ENCODE results near the gene LIME1.
A peak's percentile ranks its signal among the peaks of the same experiment; 100 is the strongest.

LIME1 gene

DNA sequence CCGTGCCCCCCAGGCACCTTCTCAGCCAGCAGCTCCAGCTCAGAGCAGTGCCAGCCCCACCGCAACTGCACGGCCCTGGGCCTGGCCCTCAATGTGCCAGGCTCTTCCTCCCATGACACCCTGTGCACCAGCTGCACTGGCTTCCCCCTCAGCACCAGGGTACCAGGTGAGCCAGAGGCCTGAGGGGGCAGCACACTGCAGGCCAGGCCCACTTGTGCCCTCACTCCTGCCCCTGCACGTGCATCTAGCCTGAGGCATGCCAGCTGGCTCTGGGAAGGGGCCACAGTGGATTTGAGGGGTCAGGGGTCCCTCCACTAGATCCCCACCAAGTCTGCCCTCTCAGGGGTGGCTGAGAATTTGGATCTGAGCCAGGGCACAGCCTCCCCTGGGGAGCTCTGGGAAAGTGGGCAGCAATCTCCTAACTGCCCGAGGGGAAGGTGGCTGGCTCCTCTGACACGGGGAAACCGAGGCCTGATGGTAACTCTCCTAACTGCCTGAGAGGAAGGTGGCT, 39.1 kb upstream of the LIME1 start:
- no peak for DNase-seq

DNA sequence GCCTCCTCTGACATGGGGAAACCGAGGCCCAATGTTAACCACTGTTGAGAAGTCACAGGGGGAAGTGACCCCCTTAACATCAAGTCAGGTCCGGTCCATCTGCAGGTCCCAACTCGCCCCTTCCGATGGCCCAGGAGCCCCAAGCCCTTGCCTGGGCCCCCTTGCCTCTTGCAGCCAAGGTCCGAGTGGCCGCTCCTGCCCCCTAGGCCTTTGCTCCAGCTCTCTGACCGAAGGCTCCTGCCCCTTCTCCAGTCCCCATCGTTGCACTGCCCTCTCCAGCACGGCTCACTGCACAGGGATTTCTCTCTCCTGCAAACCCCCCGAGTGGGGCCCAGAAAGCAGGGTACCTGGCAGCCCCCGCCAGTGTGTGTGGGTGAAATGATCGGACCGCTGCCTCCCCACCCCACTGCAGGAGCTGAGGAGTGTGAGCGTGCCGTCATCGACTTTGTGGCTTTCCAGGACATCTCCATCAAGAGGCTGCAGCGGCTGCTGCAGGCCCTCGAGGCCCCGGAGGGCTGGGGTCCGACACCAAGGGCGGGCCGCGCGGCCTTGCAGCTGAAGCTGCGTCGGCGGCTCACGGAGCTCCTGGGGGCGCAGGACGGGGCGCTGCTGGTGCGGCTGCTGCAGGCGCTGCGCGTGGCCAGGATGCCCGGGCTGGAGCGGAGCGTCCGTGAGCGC, 38.5 kb upstream of the LIME1 start:
- DNase-seq: no peak

DNA sequence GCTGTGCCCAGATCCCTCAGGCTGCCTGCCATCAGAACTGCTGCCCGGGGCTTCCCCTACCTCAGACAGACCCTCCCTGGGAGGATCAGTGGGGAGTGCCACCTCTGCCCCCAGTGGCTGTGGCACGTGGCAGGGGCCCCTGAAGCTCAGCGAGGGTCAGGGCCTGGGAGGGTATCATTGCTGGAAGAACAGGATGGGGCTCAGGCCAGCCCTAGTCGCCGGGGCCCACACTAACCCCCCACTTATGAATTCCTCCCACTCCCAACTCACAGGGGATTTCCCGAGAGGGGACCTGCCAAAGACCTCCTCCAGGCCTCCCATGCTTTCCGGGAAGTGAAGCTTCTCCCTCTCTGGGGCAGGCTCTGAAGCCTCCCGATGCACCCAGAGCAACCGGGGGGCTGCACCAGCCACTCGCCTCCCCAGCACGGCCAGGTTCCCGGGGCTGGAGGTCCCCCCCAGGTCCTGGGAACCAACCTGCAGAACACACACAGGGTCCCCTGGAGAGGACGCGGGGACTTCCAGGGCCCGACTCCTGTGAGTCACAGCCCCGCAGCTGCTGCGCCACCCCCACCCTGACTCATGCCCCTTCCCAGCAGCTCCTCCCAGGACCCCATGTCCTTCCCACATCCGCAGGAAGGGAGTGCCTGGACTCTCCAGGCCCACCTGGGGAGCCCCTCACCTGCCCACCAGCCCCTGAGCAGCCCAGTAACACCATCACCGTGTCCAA, 37.6 kb upstream of the LIME1 start:
- no peak for DNase-seq

GRCh38 chr20:63699466-63700198, 36.8 kb upstream of the LIME1 start:
- DNase-seq: no peak

DNA sequence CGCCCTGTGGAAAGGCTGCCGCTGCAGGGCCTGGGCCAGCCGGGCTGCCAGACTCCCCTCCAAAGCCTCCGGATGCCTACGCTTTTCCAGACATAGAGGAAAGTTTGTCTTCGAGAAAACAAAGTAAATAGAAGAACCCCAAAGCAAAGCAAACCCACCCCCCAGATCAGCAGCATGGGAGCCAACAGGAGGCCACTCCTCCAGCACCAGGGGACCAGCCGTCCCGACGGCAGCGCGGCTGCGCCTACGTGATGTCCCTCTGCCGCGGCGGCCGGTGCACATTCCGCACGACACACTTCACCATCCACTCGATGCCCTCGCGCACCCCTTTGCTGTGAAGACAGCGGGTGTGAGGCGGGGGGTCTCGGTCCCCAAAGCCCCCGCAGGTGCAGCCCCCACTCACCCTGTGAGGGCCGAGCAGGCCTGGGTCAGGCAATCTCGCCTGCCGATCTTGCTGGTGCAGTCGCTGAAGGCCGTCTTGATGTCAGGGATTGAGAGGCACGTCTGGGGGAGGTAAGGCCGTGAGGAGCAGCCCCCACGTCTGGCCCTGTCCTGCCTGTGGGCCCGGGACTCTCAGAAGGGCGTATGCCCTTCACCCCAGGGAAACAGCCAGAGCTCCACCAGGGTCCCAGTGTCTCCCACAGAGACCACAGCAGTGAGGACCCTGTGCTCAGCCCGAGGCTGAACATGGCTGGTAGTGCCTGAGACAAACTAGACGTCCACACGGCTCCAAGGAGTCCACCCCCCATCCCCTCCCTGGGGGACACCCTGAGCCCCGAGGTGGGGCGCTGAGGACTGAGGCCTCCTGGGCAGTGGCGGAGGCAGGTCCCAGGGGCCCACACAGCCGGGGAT, 36.0 kb upstream of the LIME1 start:
- no peak for DNase-seq

DNA sequence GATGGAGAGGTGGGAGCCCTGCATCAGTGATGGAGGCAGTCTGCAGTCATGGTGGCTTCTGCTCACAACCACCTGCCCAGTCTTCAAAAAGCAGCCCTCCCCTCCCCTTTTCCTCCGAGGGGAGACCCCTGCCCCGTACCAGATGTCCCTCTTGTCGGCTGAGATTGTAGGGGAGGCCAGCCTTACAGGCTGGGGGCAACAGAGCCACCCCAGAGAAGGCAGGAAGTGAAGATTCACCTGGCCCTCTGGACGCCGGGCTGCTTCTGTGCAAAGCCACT, 35.5 kb upstream of the LIME1 start:
- DNase-seq: no peak

DNA sequence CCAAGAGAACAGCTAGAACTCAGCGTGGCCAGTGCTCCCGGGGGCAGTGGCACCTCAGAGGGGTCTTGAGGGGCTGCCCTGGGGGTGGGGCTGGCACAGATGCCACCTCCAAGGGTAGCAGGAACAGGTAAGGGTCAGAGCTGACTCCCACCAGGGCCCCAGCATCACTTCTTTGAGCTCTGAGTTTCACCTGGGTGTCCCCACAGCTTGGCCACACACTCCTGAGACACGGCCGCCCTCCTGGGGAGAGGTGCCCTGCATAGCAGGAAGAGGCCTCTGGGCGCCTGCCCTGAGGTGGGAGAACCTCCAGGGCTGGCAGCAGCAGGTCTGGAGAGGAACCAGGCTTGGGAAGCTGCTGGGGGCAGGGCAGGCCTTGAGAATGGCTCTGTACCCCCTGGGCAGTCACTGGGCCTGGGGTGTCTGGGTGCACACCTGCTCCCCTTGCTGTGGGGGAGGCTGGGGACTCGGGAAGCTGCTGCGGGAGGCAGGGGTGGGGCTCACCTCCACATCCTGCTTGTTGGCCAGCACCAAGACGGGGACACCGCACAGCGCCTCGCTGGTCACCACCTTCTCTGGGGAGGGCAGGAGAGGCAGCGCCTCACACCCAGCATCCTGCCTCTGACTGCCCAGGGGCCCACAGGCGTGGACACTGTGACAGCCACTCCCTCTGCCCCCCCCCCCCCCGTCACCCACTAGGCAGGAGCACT, 35.0 kb upstream of the LIME1 start:
- no peak for DNase-seq

- no peak for DNase-seq
These were observed 34.3 kb upstream of the LIME1 start for GRCh38 chr20:63702036-63702665.

- no peak for DNase-seq
These were observed 33.6 kb upstream of the LIME1 start for GRCh38 chr20:63702751-63703470.

- DNase-seq: no peak
These were observed 32.9 kb upstream of the LIME1 start for GRCh38 chr20:63703471-63703975.

GRCh38 chr20:63703976-63704748, 32.3 kb upstream of the LIME1 start:
- DNase-seq: no peak

GRCh38 chr20:63704749-63705117, 31.7 kb upstream of the LIME1 start:
- DNase-seq: no peak

GRCh38 chr20:63705232-63706026, 31.0 kb upstream of the LIME1 start:
- DNase-seq: no peak

GRCh38 chr20:63706027-63706695, 30.3 kb upstream of the LIME1 start:
- DNase-seq: no peak

GRCh38 chr20:63706852-63707557, 29.5 kb upstream of the LIME1 start:
- no peak for DNase-seq

DNA sequence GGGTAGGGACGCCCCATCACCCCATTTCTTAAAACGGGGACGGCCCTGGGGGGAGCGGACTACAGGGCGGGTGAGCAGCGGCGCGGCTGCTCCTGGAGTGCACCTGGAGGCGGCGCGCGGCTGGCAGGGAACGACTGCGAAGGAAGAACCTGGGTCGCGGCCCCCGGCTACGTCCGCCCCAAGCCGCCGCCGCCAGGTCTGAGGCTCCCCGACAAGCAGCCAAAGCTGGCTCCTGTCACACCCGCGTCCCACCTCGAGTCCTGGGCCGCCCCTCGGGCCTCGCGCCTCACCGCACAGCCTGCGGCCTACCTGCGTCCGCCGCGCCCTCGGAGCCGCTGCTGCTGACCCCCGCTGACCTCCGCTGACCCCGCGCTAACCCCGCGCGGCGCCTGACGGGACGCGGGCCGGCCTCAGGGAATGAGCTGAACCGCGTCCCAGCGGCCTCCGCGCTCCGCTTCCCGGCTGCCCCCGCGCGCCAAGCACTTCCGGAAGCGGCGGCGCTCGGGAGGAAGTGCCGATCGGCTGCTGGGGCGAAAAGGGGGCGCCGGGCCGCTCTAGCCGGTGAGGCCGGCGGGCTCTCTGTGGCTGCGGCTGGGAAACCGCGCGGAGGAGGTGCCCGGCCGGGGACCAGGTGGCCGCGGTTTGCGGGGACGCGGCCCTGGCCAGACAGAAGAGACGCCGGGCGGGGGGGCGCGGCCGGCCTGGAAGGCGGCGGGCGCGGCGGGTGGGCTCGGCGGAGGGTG, 28.7 kb upstream of the LIME1 start, which contains the start of the genes ARFRP1 and ZGPAT:
TSS of gene ARFRP1 (minus strand) at position 419 of the 743 bp plus-strand sequence. CDS start 885 bp downstream, outside the sequence.
TSS of gene ZGPAT (plus strand) at position 482 of the 743 bp plus-strand sequence. CDS start 542 bp downstream, outside the sequence.
- DNase-seq: peak; percentile 53
